CD4-positive, alpha-beta T cell treated with Interleukin-15 for 4 hours (primary cell): Measurements from ENCODE around the gene CEP68.
"Not testable (repeated sequence)": the region's sequence is repeated elsewhere in the genome, so short reads cannot be mapped to it uniquely, and the experiment has no call there.

Source experiments
- DNase-seq: peaks from one replicate; pipeline ENCODE4 v3.0.0-alpha.2; 2020; ENCODE audit warnings: low spot score

The CEP68 gene

GRCh38 chr2:65030476-65031332, 25.5 kb upstream of the CEP68 start:
- no peak for DNase-seq

GRCh38 chr2:65031341-65032018, 24.7 kb upstream of the CEP68 start:
- DNase-seq, result peak; percentile 18

GRCh38 chr2:65032019-65032975, 23.9 kb upstream of the CEP68 start:
- no peak for DNase-seq

GRCh38 chr2:65033178-65033577, 23.0 kb upstream of the CEP68 start:
- no peak for DNase-seq

- not testable (repeated sequence) for DNase-seq
These were observed 22.5 kb upstream of the CEP68 start for GRCh38 chr2:65033667-65034066.

- DNase-seq, result no peak
These were observed 20.8 kb upstream of the CEP68 start for GRCh38 chr2:65035351-65035943.

- DNase-seq, result no peak
These were observed 19.0 kb upstream of the CEP68 start for GRCh38 chr2:65037178-65037577.

DNA sequence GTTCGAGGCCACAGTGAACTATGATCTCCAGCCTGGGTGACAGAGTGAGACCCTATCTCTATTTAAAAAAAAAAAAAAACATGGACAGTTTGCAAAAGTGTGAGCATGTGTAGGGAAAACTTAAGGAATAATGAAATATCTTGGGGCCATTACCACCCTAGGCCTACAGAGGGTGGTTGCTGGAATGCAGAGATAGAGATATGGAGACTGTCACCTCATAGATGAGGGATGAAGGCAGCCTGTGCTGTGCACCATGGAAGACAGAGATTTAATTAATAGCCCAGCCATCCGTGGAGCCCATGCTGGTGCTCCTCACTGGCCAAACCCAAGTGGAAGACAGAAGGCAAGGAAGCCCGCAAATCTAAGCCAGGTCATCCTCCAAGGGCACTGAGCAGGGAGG, 16.6 kb upstream of the CEP68 start:
- DNase-seq, result no peak

DNA sequence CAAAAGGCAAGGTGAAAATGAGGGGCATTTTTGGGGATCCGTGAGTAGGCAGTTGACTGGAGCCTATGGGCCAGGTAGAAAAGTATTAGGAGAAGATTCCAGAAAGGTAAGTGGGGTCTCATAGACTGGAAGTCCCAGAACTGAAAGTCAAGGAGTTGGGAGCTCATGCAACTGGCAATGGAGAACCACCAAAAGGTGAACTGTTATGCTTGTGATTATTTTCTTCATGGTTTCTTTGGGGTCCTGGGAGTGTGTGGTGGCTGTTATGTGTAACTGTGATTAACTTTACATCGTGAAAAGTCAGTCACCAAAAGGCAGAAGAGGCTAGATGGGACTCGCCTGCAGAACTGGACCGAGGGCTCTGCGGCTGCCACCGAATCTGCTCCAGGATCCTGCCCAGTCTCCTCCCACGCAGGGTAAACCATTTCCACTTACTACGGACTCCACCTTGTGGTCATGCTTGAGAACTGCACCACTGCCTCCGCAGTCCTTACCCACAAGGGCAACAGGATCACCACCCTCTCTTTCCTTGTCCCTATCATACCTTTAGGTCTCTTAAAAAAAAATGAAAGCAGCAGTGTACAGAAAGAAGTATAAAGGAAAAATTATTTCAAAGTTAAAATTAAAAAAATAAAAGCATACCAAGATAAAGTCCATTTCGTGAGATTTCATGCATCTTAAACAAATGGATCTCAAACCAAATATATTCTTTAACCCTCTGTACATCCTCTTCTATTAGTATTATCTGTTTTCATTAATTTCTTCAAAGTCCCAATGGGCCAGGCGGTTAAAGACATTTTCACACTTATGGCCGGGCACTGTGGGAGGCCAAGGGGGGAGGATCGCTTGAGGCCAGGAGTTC, 15.6 kb upstream of the CEP68 start:
- DNase-seq, result peak; percentile 80

DNA sequence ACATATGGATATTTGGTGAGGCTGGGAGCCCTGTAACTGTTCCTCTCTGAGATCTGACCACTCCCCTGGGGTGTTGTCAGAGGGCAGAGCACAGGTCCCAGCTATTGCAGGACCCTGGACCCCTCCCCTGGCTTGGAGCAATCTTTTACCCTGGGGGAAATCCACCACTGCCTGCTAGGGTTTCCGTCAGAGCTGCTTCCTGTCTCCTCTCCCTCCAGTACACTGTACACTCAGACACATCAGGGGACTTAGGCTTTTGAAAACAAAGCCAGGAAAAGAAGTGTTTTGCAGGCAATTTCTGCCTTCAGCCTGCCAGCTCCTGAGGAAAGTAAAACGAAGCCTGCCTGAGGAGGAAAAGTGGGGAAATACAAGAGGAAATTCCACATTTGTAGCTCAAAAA, 13.2 kb upstream of the CEP68 start:
- DNase-seq, result no peak

DNA sequence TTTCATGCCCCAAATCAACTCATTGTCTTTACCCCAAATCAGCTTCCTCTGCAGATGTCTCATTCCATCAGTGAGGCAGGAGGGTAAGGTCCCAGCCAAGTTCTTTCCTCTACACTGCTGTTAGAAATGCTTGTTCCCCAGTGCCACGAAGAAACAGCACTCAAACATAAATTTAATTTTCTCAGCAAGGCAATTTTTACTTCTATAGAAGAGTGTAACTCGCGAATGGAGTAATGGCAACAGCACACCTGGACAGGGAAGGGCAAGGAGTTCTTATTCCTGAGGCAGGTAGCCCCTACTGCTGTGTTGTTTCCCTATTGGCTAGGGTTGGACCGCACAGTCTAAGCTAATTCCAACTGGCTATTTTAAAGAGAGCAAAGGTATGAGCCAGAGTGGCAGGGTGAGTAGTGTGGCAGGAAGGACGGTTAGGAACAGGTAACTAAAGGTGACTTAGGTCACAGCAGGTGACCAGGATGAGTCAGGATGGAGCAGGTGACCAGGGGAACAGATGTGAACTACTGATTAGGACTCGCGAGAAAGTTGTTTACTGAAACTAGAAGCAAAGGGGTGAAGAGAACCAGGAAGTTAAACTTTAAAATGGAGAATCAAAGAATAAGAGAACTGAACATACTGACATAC, 12.0 kb upstream of the CEP68 start:
- DNase-seq, result no peak

GRCh38 chr2:65045651-65046050, 10.6 kb upstream of the CEP68 start:
- DNase-seq, result no peak

GRCh38 chr2:65046633-65047407, 9.4 kb upstream of the CEP68 start:
- DNase-seq, result no peak

DNA sequence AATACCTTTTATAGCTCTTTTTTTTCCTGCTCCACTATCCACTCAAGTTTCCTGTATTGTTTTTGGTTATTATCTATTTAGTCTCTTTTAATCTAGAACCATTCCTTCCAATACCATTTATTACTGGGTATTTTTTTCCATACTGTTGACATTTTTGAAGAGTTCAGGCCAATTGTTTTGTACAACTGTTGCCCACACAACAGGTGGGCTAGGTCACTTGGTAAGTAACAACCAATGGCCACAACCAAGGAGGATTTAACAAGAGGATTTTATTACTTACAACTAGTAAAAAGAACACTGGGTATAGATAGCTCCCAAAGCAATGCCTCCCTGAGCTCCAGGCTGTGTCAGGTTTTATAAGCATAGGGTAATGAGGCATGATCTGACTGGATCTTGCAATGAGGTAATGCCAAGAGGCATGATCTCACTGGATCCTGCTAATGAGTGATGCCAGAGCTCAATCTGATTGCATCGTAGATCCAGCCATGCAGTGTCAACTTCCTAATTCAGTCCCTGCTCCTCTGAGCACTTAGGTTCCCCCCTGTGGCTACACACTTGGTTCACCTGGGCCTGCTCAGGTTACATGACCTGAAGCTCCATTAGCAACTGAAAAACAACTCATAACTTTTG, 7.1 kb upstream of the CEP68 start:
- DNase-seq, result no peak

DNA sequence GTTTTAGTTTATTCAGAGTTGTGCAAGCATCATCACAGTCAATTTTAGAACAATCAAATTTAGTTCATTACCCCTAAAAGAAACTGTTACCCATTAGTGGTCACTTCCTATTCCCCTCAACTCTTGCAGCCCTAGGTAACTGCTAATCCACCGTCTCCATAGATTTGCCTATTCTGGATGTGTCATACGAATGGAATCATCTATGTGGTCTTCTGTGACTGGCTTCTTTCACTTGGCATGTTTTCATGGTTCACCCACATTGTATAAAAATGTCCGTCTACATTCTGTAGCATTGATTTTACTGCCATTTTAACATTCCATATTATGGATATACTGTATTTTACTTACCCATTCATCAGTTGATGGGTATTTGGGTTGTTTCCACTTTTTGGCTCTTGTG, 5.3 kb upstream of the CEP68 start:
- DNase-seq, result no peak

GRCh38 chr2:65053199-65053598, 3.0 kb upstream of the CEP68 start:
- DNase-seq, result peak; percentile 50

GRCh38 chr2:65054749-65055421, 1.3 kb upstream of the CEP68 start:
- DNase-seq, result no peak

DNA sequence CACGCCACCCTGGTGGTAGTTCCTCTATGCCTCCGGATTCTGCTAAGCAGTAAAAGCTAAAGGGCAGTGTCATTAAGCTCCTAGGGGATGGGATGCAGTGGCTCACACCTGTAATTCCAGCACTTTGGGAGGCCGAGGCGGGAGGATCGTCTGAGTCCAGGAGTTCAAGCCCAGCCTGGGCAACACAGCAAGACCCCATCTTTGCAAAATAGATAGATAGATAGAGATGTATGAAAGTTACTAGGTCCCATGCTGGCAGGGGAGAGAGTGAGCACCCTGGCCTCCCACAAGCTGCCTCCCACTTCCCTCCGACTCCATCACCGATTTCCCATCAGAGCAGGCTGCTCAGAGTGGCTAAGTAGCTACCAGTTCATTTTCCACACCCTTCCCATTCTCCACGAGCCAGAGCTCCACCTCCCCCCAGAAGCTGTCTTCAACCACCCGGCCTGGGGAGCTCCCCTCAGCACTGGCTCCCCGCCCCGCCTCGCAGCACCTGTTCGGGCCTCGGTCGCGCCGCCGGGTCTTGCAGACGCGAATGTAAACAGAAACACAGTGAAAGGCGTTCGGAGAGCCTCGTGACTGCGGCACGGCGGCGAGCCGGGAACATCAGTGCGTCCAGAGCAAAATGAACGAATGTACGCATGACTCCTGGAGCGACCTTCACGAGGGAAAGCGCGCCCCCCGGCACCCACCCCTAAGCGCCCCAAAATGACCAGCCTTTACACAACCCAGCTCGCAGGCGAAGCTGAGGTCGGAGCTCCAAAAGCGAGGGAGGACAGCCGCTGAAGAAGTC, 598 bp upstream of the CEP68 start:
- no peak for DNase-seq
